Activated naive CD4-positive, alpha-beta T cell treated with anti-CD3 and anti-CD28 coated beads, Interleukin-2, amount 50 U/mL, for 24 hours (primary cell): ENCODE results near the gene CSNK1D.
A peak's percentile ranks its signal among the peaks of the same experiment; 100 is the strongest.
"Not testable (repeated sequence)": the region's sequence is repeated elsewhere in the genome, so short reads cannot be mapped to it uniquely, and the experiment has no call there.

Experiments
- H3K27ac Mint-ChIP-seq: one replicate; pipeline ENCODE4 v1.8.0; 2021; ENCODE audit warnings: mild to moderate bottlenecking, mixed read lengths
- H3K27me3 Mint-ChIP-seq: one replicate; pipeline ENCODE4 v1.8.0; 2021; ENCODE audit warnings: mixed read lengths
- H3K36me3 Mint-ChIP-seq: one replicate; pipeline ENCODE4 v1.8.0; 2021; ENCODE audit warnings: mixed read lengths
- H3K4me1 Mint-ChIP-seq: one replicate; pipeline ENCODE4 v1.8.0; 2021; ENCODE audit warnings: mixed read lengths
- H3K4me3 Mint-ChIP-seq: one replicate; pipeline ENCODE4 v1.8.0; 2021; ENCODE audit warnings: mild to moderate bottlenecking, mixed read lengths
- H3K9me3 Mint-ChIP-seq: one replicate; pipeline ENCODE4 v1.8.0; 2021; ENCODE audit warnings: mixed read lengths

CSNK1D gene

GRCh38 chr17:82274134-82275020, 877 bp upstream of the CSNK1D start:
- peak overlapping the region; percentile 12 for H3K27ac Mint-ChIP-seq
- H3K27me3 Mint-ChIP-seq, result no peaks in the 10 kb centered on the region
- no peak overlapping the region for H3K4me3 Mint-ChIP-seq
- H3K36me3 Mint-ChIP-seq, result peaks cover 4% of the 10 kb centered on the region
- no peaks in the 10 kb centered on the region for H3K9me3 Mint-ChIP-seq
- H3K4me1 Mint-ChIP-seq, result peaks cover 31% of the 10 kb centered on the region

- H3K4me1 Mint-ChIP-seq, result peaks cover 47% of the 10 kb centered on the region
- no peaks in the 10 kb centered on the region for H3K27me3 Mint-ChIP-seq
- H3K9me3 Mint-ChIP-seq, result no peaks in the 10 kb centered on the region
- H3K36me3 Mint-ChIP-seq, result peaks cover 4% of the 10 kb centered on the region
- peak overlapping the region; percentile 99 for H3K27ac Mint-ChIP-seq
- peak overlapping the region; percentile 94 for H3K4me3 Mint-ChIP-seq
Observed at GRCh38 chr17:82272495-82273326, 789 bp downstream of the CSNK1D start.

GRCh38 chr17:82271401-82271800, 2.1 kb downstream of the CSNK1D start:
- Mint-ChIP-seq H3K27me3 (no peaks in the 10 kb centered on the region), H3K4me1 (peaks cover 59% of the 10 kb centered on the region), H3K27ac (peak overlapping the region; percentile 38), H3K4me3 (peak overlapping the region; percentile 94), H3K9me3 (no peaks in the 10 kb centered on the region), H3K36me3 (peaks cover 4% of the 10 kb centered on the region)

- H3K4me3 Mint-ChIP-seq, result peak overlapping the region; percentile 94
- peaks cover 4% of the 10 kb centered on the region for H3K36me3 Mint-ChIP-seq
- no peaks in the 10 kb centered on the region for H3K9me3 Mint-ChIP-seq
- H3K27me3 Mint-ChIP-seq, result no peaks in the 10 kb centered on the region
- H3K27ac Mint-ChIP-seq, result peak overlapping the region; percentile 46
- peaks cover 65% of the 10 kb centered on the region for H3K4me1 Mint-ChIP-seq
Observed at GRCh38 chr17:82270651-82271050, 2.8 kb downstream of the CSNK1D start.

- peak overlapping the region; percentile 87 for H3K27ac Mint-ChIP-seq
- H3K9me3 Mint-ChIP-seq, result no peaks in the 10 kb centered on the region
- H3K36me3 Mint-ChIP-seq, result peaks cover 4% of the 10 kb centered on the region
- peak overlapping the region; percentile 94 for H3K4me3 Mint-ChIP-seq
- peaks cover 67% of the 10 kb centered on the region for H3K4me1 Mint-ChIP-seq
- no peaks in the 10 kb centered on the region for H3K27me3 Mint-ChIP-seq
Observed at GRCh38 chr17:82269882-82270500, 3.5 kb downstream of the CSNK1D start.

- peak overlapping the region; percentile 87 for H3K27ac Mint-ChIP-seq
- H3K36me3 Mint-ChIP-seq, result peaks cover 6% of the 10 kb centered on the region
- H3K4me1 Mint-ChIP-seq, result peaks cover 67% of the 10 kb centered on the region
- H3K4me3 Mint-ChIP-seq, result peak overlapping the region; percentile 94
- H3K27me3 Mint-ChIP-seq, result no peaks in the 10 kb centered on the region
- no peaks in the 10 kb centered on the region for H3K9me3 Mint-ChIP-seq
Observed at GRCh38 chr17:82269138-82269881, 4.2 kb downstream of the CSNK1D start.

- Mint-ChIP-seq H3K4me3 (peak overlapping the region; percentile 28), H3K36me3 (peaks cover 9% of the 10 kb centered on the region), H3K4me1 (peaks cover 67% of the 10 kb centered on the region), H3K27ac (peak overlapping the region; percentile 49), H3K27me3 (no peaks in the 10 kb centered on the region), H3K9me3 (no peaks in the 10 kb centered on the region)
Observed at GRCh38 chr17:82267575-82268379, 5.7 kb downstream of the CSNK1D start.

GRCh38 chr17:82266142-82266541, 7.4 kb downstream of the CSNK1D start:
- peak overlapping the region; percentile 14 for H3K27ac Mint-ChIP-seq
- H3K9me3 Mint-ChIP-seq, result no peaks in the 10 kb centered on the region
- H3K4me3 Mint-ChIP-seq, result no peak overlapping the region
- no peaks in the 10 kb centered on the region for H3K27me3 Mint-ChIP-seq
- H3K4me1 Mint-ChIP-seq, result peaks cover 54% of the 10 kb centered on the region
- H3K36me3 Mint-ChIP-seq, result peaks cover 9% of the 10 kb centered on the region

GRCh38 chr17:82263641-82264040, 9.9 kb downstream of the CSNK1D start:
- no peak overlapping the region for H3K4me3 Mint-ChIP-seq
- peaks cover 12% of the 10 kb centered on the region for H3K36me3 Mint-ChIP-seq
- H3K27me3 Mint-ChIP-seq, result no peaks in the 10 kb centered on the region
- peaks cover 46% of the 10 kb centered on the region for H3K4me1 Mint-ChIP-seq
- H3K27ac Mint-ChIP-seq, result no peak overlapping the region
- H3K9me3 Mint-ChIP-seq, result no peaks in the 10 kb centered on the region

GRCh38 chr17:82262344-82262743, 11.2 kb downstream of the CSNK1D start:
- H3K27me3 Mint-ChIP-seq, result no peaks in the 10 kb centered on the region
- H3K36me3 Mint-ChIP-seq, result peaks cover 16% of the 10 kb centered on the region
- no peaks in the 10 kb centered on the region for H3K9me3 Mint-ChIP-seq
- H3K4me3 Mint-ChIP-seq, result no peak overlapping the region
- peaks cover 43% of the 10 kb centered on the region for H3K4me1 Mint-ChIP-seq
- peak overlapping the region; percentile 30 for H3K27ac Mint-ChIP-seq

GRCh38 chr17:82259972-82260961, 13.2 kb downstream of the CSNK1D start:
- H3K27me3 Mint-ChIP-seq, H3K4me3 Mint-ChIP-seq, H3K9me3 Mint-ChIP-seq: not testable (repeated sequence)
- peaks cover 42% of the 10 kb centered on the region for H3K4me1 Mint-ChIP-seq
- H3K36me3 Mint-ChIP-seq, result peaks cover 22% of the 10 kb centered on the region
- peak overlapping the region; percentile 61 for H3K27ac Mint-ChIP-seq

GRCh38 chr17:82258555-82258954, 14.9 kb downstream of the CSNK1D start:
- H3K27me3 Mint-ChIP-seq, result no peaks in the 10 kb centered on the region
- H3K27ac Mint-ChIP-seq, result peak overlapping the region; percentile 52

GRCh38 chr17:82257473-82257872, 16.0 kb downstream of the CSNK1D start:
- no peaks in the 10 kb centered on the region for H3K27me3 Mint-ChIP-seq
- peaks cover 21% of the 10 kb centered on the region for H3K36me3 Mint-ChIP-seq
- H3K4me1 Mint-ChIP-seq, result peaks cover 42% of the 10 kb centered on the region
- H3K27ac Mint-ChIP-seq, result peak overlapping the region; percentile 96
- H3K4me3 Mint-ChIP-seq, result peak overlapping the region; percentile 26
- H3K9me3 Mint-ChIP-seq, result no peaks in the 10 kb centered on the region

More at GRCh38 chr17:82258555-82258954, 14.9 kb downstream of the CSNK1D start:
- peaks cover 42% of the 10 kb centered on the region for H3K4me1 Mint-ChIP-seq
- peaks cover 17% of the 10 kb centered on the region for H3K36me3 Mint-ChIP-seq
- H3K4me3 Mint-ChIP-seq, result no peak overlapping the region
- H3K9me3 Mint-ChIP-seq, result no peaks in the 10 kb centered on the region
